ENCODE measurements around the gene PGS1. TPM values are rescaled to one million over a fixed set of nuclear protein-coding genes. Genes with fewer than 3 reads are reported as not detected.

The PGS1 gene
- total RNA-seq, 1 donor from 2014 or later, result 35.6 TPM

- peak in 1 of 2 donors; percentile 100 for DNase-seq (ENCODE audit: extremely low spot score in 2 of 2)
- TF ChIP-seq CTCF (IDR thresholded peaks at IDR 0.05) (peak in 2 of 3 experiments; percentile 6 to 31), POLR2A (IDR thresholded peaks at IDR 0.05) (peak in 1 of 2 donors; percentile 37), POLR2AphosphoS5 (IDR thresholded peaks at IDR 0.05; ENCODE audit: insufficient read depth in 1 of 2, low read depth in 1 of 2) (peak; percentile 94 to 99)
- H3K4me3 ChIP-seq, result peak overlapping the region in 1 of 2 donors; percentile 53
- peak overlapping the region; percentile 94 for H3K27ac ChIP-seq
- H3K27me3 ChIP-seq, result no peaks in the 10 kb centered on the region
- H3K36me3 ChIP-seq, result no peaks in the 10 kb centered on the region
- intact Hi-C loops (cut with DNase I), result loop anchor here (2.0 kb wide), 1 partner anchor 37 kb away; no protein-coding TSS in a partner anchor
- H3K4me1 ChIP-seq, result peaks cover 49% of the 10 kb centered on the region
- no peaks in the 10 kb centered on the region for H3K9me3 ChIP-seq
Observed at GRCh38 chr17:78351449-78352006, 26.9 kb upstream of the PGS1 start.

- Histone ChIP-seq H3K27me3 (no peaks in the 10 kb centered on the region), H3K27ac (peak overlapping the region; percentile 94), H3K4me3 (peak overlapping the region in 1 of 2 donors; percentile 53), H3K9me3 (no peaks in the 10 kb centered on the region), H3K36me3 (no peaks in the 10 kb centered on the region), H3K4me1 (peaks cover 72% of the 10 kb centered on the region)
- TF ChIP-seq POLR2A (IDR thresholded peaks at IDR 0.05), result no peak
- TF ChIP-seq CTCF (IDR thresholded peaks at IDR 0.05), result no peak
- TF ChIP-seq POLR2AphosphoS5 (IDR thresholded peaks at IDR 0.05; ENCODE audit: insufficient read depth in 1 of 2, low read depth in 1 of 2), result no peak
- DNase-seq (ENCODE audit: extremely low spot score in 2 of 2), result no peak
- intact Hi-C loops (cut with DNase I), result no loop called here
Observed at GRCh38 chr17:78353834-78354233, 24.6 kb upstream of the PGS1 start.

GRCh38 chr17:78355045-78355641 is 23.3 kb upstream of the PGS1 start:
- Histone ChIP-seq H3K9me3 (no peaks in the 10 kb centered on the region), H3K27ac (peak overlapping the region; percentile 94), H3K36me3 (no peaks in the 10 kb centered on the region), H3K4me1 (peaks cover 72% of the 10 kb centered on the region), H3K4me3 (no peak overlapping the region), H3K27me3 (no peaks in the 10 kb centered on the region)
- DNase-seq (ENCODE audit: extremely low spot score in 2 of 2), result no peak
- intact Hi-C loops (cut with DNase I), result no loop called here
- TF ChIP-seq POLR2A (IDR thresholded peaks at IDR 0.05) (no peak), POLR2AphosphoS5 (IDR thresholded peaks at IDR 0.05; ENCODE audit: insufficient read depth in 1 of 2, low read depth in 1 of 2) (no peak), CTCF (IDR thresholded peaks at IDR 0.05) (no peak)

- intact Hi-C loops (cut with DNase I), result no loop called here
- peaks cover 72% of the 10 kb centered on the region for H3K4me1 ChIP-seq
- no peaks in the 10 kb centered on the region for H3K27me3 ChIP-seq
- H3K9me3 ChIP-seq, result no peaks in the 10 kb centered on the region
- H3K4me3 ChIP-seq, result no peak overlapping the region
- TF ChIP-seq POLR2A (IDR thresholded peaks at IDR 0.05), result no peak
- TF ChIP-seq POLR2AphosphoS5 (IDR thresholded peaks at IDR 0.05; ENCODE audit: insufficient read depth in 1 of 2, low read depth in 1 of 2), result no peak
- TF ChIP-seq CTCF (IDR thresholded peaks at IDR 0.05), result peak in 1 of 3 experiments; percentile 8
- DNase-seq (ENCODE audit: extremely low spot score in 2 of 2), result no peak
- peak overlapping the region; percentile 94 for H3K27ac ChIP-seq
- H3K36me3 ChIP-seq, result no peaks in the 10 kb centered on the region
Observed at GRCh38 chr17:78355701-78356100, 22.7 kb upstream of the PGS1 start.

- intact Hi-C loops (cut with DNase I), result no loop called here
- H3K9me3 ChIP-seq, result no peaks in the 10 kb centered on the region
- TF ChIP-seq CTCF (IDR thresholded peaks at IDR 0.05) (no peak), POLR2AphosphoS5 (IDR thresholded peaks at IDR 0.05; ENCODE audit: insufficient read depth in 1 of 2, low read depth in 1 of 2) (peak in 1 of 2 donors; percentile 60), POLR2A (IDR thresholded peaks at IDR 0.05) (no peak)
- H3K27me3 ChIP-seq, result no peaks in the 10 kb centered on the region
- peak overlapping the region; percentile 94 for H3K27ac ChIP-seq
- peaks cover 69% of the 10 kb centered on the region for H3K4me1 ChIP-seq
- no peak overlapping the region for H3K4me3 ChIP-seq
- no peak for DNase-seq (ENCODE audit: extremely low spot score in 2 of 2)
- H3K36me3 ChIP-seq, result no peaks in the 10 kb centered on the region
Observed at GRCh38 chr17:78356101-78356713, 22.2 kb upstream of the PGS1 start.
